Endothelial cell of umbilical vein (primary cell): ENCODE data around the gene ZNRF1. TPM values are rescaled to one million over a fixed set of nuclear protein-coding genes. Genes with fewer than 3 reads are reported as not detected.

Experiments used
- BruUV-seq: library from RNA; stranded (reverse); fragments of 400-500 nt; replicated peaks from 2 replicates; lab custom pipeline; 2021; lab: Mats Ljungman, UMichigan
- CTCF ChIA-PET: fragments of 300-600, 350-600 bp; sonication (Branson Sonifier 250); formaldehyde crosslinking; loops from one replicate; lab custom pipeline; 2021; ENCODE audit warnings: antibody characterized with exemption, inconsistent platforms; lab: Charles Lee
- POLR2A ChIA-PET: fragments of 300-600, 350-600 bp; sonication (Branson Sonifier 250); formaldehyde crosslinking; loops from one replicate; lab custom pipeline; 2021; ENCODE audit warnings: antibody characterized with exemption, inconsistent platforms; lab: Charles Lee
- DNase-seq: peaks from one replicate; pipeline ENCODE4 v3.0.0-alpha.2; 2011; ENCODE audit warnings: low read depth, low spot score
- FAIRE-seq: peaks from 2 replicates; lab custom pipeline; 2011; peaks lifted over from hg19 to GRCh38; lab: Jason Lieb, UNC
- H2AFZ ChIP-seq: 2 replicates; pipeline ENCODE4 v1.6.0; 2012; ENCODE audit warnings: low read depth, low read length, control low read depth, inconsistent platforms
- H3K27ac ChIP-seq: 2 replicates; pipeline ENCODE4 v1.5.1; 2011; ENCODE audit warnings: low read depth, mild to moderate bottlenecking, control low read depth, low read length, moderate library complexity; ENCODE audit not compliant: insufficient read depth
- H3K27me3 ChIP-seq, 2 experiments: 2 replicates each; pipeline versions ENCODE4 v1.6.0 to v1.6.1; 2011; ENCODE audit warnings: low read length in 2 of 2, mixed read lengths in 1 of 2; ENCODE audit not compliant: control insufficient read depth in 2 of 2, insufficient read depth in 2 of 2
- H3K36me3 ChIP-seq, 2 experiments: 2 replicates in 1 of 2; 3 replicates in 1 of 2; pipeline ENCODE4 v1.5.1; 2011; ENCODE audit warnings: low read length in 2 of 2, mild to moderate bottlenecking in 1 of 2, moderate library complexity in 1 of 2; ENCODE audit not compliant: control insufficient read depth in 2 of 2, insufficient read depth in 2 of 2; ENCODE audit errors: extremely low read depth in 1 of 2
- H3K4me1 ChIP-seq: 3 replicates; pipeline ENCODE4 v1.5.1; 2011; ENCODE audit warnings: mild to moderate bottlenecking, low read length; ENCODE audit not compliant: control insufficient read depth, insufficient read depth; ENCODE audit errors: extremely low read depth
- H3K4me2 ChIP-seq: 2 replicates; pipeline ENCODE4 v1.6.1; 2011; ENCODE audit warnings: low read length, control low read depth, mixed read lengths; ENCODE audit not compliant: insufficient read depth
- H3K4me3 ChIP-seq, 3 experiments: fragments of 200-600 bp in 1 of 3; sonication (generic), shearing (Covaris generic) in 1 of 3; replicated peaks in 1 of 3; 2 replicates each; pipeline ENCODE4 v1.5.1; 2011 to 2016; ENCODE audit warnings: control low read depth in 3 of 3, low read length in 3 of 3, mild to moderate bottlenecking in 2 of 3, inconsistent platforms in 1 of 3, low read depth in 1 of 3, moderate library complexity in 1 of 3; ENCODE audit not compliant: insufficient read depth in 1 of 3
- H3K79me2 ChIP-seq: 2 replicates; pipeline ENCODE4 v1.6.0; 2012; ENCODE audit warnings: low read length, inconsistent platforms; ENCODE audit not compliant: control insufficient read depth, insufficient read depth
- H3K9ac ChIP-seq: replicated peaks from 2 replicates; pipeline ENCODE3; 2011; ENCODE audit warnings: low read length, control low read depth; ENCODE audit not compliant: insufficient read depth; ENCODE audit errors: extremely low read depth
- H3K9me1 ChIP-seq: replicated peaks from 3 replicates; pipeline ENCODE4 v1.6.0; 2011; ENCODE audit warnings: mild to moderate bottlenecking, low read length; ENCODE audit not compliant: control insufficient read depth, insufficient read depth; ENCODE audit errors: extremely low read depth
- H3K9me3 ChIP-seq: replicated peaks from 2 replicates; pipeline ENCODE4 v1.5.1; 2012; ENCODE audit warnings: low read length, inconsistent platforms; ENCODE audit not compliant: control insufficient read depth, insufficient read depth
- H4K20me1 ChIP-seq: replicated peaks from 2 replicates; pipeline ENCODE3; 2011; ENCODE audit warnings: mild to moderate bottlenecking, low read length; ENCODE audit not compliant: control insufficient read depth, insufficient read depth; ENCODE audit errors: extremely low read depth
- EZH2 ChIP-seq: IDR thresholded peaks from 2 replicates; pipeline ENCODE4 v1.6.1; 2012; ENCODE audit warnings: borderline replicate concordance, low read depth, mild to moderate bottlenecking, moderate library complexity, low read length, inconsistent platforms; ENCODE audit not compliant: severe bottlenecking
- FOS ChIP-seq: IDR thresholded peaks from 2 replicates; pipeline ENCODE4 v1.6.1; 2011; ENCODE audit warnings: mild to moderate bottlenecking, low read length, moderate library complexity, borderline replicate concordance; ENCODE audit not compliant: insufficient read depth
- GATA2 ChIP-seq: IDR thresholded peaks from 2 replicates; pipeline ENCODE4 v1.7.0; 2011; ENCODE audit warnings: low read depth, mild to moderate bottlenecking, moderate library complexity, mixed read lengths, low read length; ENCODE audit not compliant: insufficient read length, insufficient read depth
- JUN ChIP-seq: IDR thresholded peaks from 2 replicates; pipeline ENCODE4 v1.6.1; 2011; ENCODE audit warnings: borderline replicate concordance, low read depth; ENCODE audit not compliant: insufficient read length, insufficient read depth
- MYC ChIP-seq: IDR thresholded peaks from one replicate; pipeline ENCODE4 v1.6.1; 2011; ENCODE audit warnings: mild to moderate bottlenecking, low read depth, low read length
- POLR2A ChIP-seq: IDR thresholded peaks from 2 replicates; pipeline ENCODE4 v1.6.1; 2012; ENCODE audit warnings: low read depth, mild to moderate bottlenecking, control low read depth, low read length
- POLR2AphosphoS5 ChIP-seq: IDR thresholded peaks from 2 replicates; pipeline ENCODE4 v1.6.1; 2012; ENCODE audit warnings: low read depth, mild to moderate bottlenecking, control low read depth, low read length, moderate library complexity; ENCODE audit not compliant: insufficient read depth
- dilution Hi-C: fragments of 300-500 bp; cut with MboI; formaldehyde crosslinking; loops from one replicate; pipeline ENCODE4 v1.15.0; 2019; ENCODE audit warnings: low sequenced_read_pairs; ENCODE audit not compliant: extremely low pct_ligation_motif_present
- intact Hi-C: fragments of 100-400 bp; cut with micrococcal nuclease; formaldehyde crosslinking; loops from one replicate; pipeline ENCODE4 v1.10.0; 2022
- polyA plus RNA-seq, 4 experiments: library from polyadenylated mRNA; depleted of rRNA in 3 of 4; stranded (reverse) in 3 of 4; unstranded in 1 of 4; fragments of >200 nt; gene quantifications; 2 replicates each; pipeline versions ENCODE4 v1.2.1 to v1.2.3, GENCODE V29; 2011 to 2012; ENCODE audit warnings: missing spikeins in 1 of 4
- total RNA-seq: library from RNA; stranded (reverse); gene quantifications from 2 replicates; pipeline ENCODE4 v1.2.3, GENCODE V29; 2021
- TF ChIP-seq, protein P1 (sequence below): IDR thresholded peaks from 2 replicates; pipeline ENCODE4 v1.6.1; 2011; ENCODE audit not compliant: insufficient read depth, insufficient read length
- TF ChIP-seq, protein P2 (sequence below), 2 donors: IDR thresholded peaks; 1 replicate in 1 of 2; 2 replicates in 1 of 2; pipeline ENCODE4 v1.5.1; 2011; ENCODE audit warnings: low read length in 2 of 2, mild to moderate bottlenecking in 2 of 2, moderate library complexity in 2 of 2, control low read depth in 1 of 2, inconsistent platforms in 1 of 2, low read depth in 1 of 2; ENCODE audit not compliant: insufficient read depth in 1 of 2; ENCODE audit errors: extremely low read depth in 1 of 2

ZNRF1 gene
- total and polyA plus RNA-seq, 2 donors (not counting 3 experiments of a cell fraction or from before 2014, with no cell fraction given), result 23.7 to 34.9 TPM

DNA sequence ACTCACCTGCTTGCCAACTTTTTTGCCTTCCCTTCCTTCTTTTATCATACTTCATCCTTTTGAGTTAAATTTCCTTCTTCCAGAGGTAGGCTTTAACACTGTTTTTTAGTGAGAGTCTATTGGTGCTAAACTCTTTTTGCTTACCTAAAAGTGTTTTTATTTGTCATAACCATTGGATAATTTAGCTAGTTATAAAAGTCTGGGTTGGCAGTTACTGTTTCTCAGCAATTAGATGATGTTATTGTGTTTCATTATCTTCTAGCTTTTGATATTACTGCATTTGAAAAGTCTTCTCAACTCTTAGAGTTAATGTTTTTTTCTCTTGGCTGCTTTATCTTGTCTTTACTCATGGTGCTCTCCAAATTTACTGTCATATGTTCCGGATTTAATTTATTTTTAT lies 22.6 kb downstream of the ZNRF1 start:
- no TSS peak for BruUV-seq
- no peak overlapping the region for H3K27ac ChIP-seq
- no peak overlapping the region for H3K4me2 ChIP-seq
- FAIRE-seq, result no peak
- H4K20me1 ChIP-seq, result no peaks in the 10 kb centered on the region
- no peaks in the 10 kb centered on the region for H3K9me1 ChIP-seq
- no peak overlapping the region for H2AFZ ChIP-seq
- no peak overlapping the region for H3K9ac ChIP-seq
- no peak for DNase-seq
- TF ChIP-seq EZH2 (no peak), POLR2AphosphoS5 (no peak), POLR2A (no peak), GATA2 (no peak)
- TF ChIP-seq, protein P1, sequence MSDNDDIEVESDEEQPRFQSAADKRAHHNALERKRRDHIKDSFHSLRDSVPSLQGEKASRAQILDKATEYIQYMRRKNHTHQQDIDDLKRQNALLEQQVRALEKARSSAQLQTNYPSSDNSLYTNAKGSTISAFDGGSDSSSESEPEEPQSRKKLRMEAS, result no peak
- no peaks in the 10 kb centered on the region for H3K36me3 ChIP-seq
- H3K4me3 ChIP-seq, result no peak overlapping the region
- H3K4me1 ChIP-seq, result peaks cover 12% of the 10 kb centered on the region
- dilution Hi-C loops, result no loop called here
- H3K9me3 ChIP-seq, result peaks cover 4% of the 10 kb centered on the region
- no peaks in the 10 kb centered on the region for H3K27me3 ChIP-seq
- intact Hi-C loops, result no loop called here
- peaks cover 59% of the 10 kb centered on the region for H3K79me2 ChIP-seq
- ChIA-PET POLR2A (no interaction called here), CTCF (no interaction called here)

DNA sequence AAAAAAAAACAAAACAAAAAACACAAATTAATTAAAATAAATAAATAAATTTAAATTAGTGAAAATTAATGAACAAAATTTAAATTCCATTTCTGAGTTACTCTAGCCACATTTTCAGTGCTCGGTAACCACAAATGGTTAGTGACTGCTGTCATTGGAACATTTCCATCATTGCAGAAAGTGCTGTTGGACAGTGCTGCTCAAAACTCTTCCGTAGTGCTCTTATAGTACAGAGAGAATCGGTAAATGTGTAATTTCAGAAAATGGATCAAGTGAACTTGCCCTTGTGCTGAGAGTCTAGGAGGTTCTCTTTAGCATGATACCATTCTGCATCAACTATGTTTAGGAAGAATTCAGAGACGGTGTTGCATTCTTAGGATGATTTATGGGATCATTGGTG lies 23.7 kb downstream of the ZNRF1 start:
- BruUV-seq, result no TSS peak
- Histone ChIP-seq H3K27ac (no peak overlapping the region), H3K4me1 (peaks cover 16% of the 10 kb centered on the region), H3K9me3 (peaks cover 4% of the 10 kb centered on the region), H3K4me3 (no peak overlapping the region), H3K36me3 (no peaks in the 10 kb centered on the region), H3K4me2 (no peak overlapping the region), H4K20me1 (no peaks in the 10 kb centered on the region), H2AFZ (no peak overlapping the region), H3K9me1 (no peaks in the 10 kb centered on the region), H3K9ac (no peak overlapping the region), H3K79me2 (peaks cover 60% of the 10 kb centered on the region), H3K27me3 (no peaks in the 10 kb centered on the region)
- dilution Hi-C loops (no loop called here), intact Hi-C loops (no loop called here)
- ChIA-PET POLR2A (no interaction called here), CTCF (interaction anchor here (0.7 kb wide), 1 partner anchor 10 kb away, joined by 3 read pairs; no protein-coding TSS in a partner anchor)
- FAIRE-seq, result no peak
- TF ChIP-seq, protein P1, result no peak
- TF ChIP-seq, protein P2, sequence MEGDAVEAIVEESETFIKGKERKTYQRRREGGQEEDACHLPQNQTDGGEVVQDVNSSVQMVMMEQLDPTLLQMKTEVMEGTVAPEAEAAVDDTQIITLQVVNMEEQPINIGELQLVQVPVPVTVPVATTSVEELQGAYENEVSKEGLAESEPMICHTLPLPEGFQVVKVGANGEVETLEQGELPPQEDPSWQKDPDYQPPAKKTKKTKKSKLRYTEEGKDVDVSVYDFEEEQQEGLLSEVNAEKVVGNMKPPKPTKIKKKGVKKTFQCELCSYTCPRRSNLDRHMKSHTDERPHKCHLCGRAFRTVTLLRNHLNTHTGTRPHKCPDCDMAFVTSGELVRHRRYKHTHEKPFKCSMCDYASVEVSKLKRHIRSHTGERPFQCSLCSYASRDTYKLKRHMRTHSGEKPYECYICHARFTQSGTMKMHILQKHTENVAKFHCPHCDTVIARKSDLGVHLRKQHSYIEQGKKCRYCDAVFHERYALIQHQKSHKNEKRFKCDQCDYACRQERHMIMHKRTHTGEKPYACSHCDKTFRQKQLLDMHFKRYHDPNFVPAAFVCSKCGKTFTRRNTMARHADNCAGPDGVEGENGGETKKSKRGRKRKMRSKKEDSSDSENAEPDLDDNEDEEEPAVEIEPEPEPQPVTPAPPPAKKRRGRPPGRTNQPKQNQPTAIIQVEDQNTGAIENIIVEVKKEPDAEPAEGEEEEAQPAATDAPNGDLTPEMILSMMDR (IDR thresholded peaks at IDR 0.05; ENCODE audit: extremely low read depth in 1 of 2, insufficient read depth in 1 of 2, low read depth in 1 of 2, low read length in 2 of 2), result no peak
- no peak for TF ChIP-seq POLR2A
- no peak for TF ChIP-seq EZH2
- TF ChIP-seq FOS, result no peak
- TF ChIP-seq POLR2AphosphoS5, result no peak
- no peak for TF ChIP-seq JUN
- no peak for TF ChIP-seq MYC
- no peak for TF ChIP-seq GATA2
- DNase-seq, result no peak
